HepG2 (cell line): Measurements from ENCODE around the gene NISCH. TPM values are rescaled to one million over a fixed set of nuclear protein-coding genes. Genes with fewer than 3 reads are reported as not detected.

Source experiments
- AFF4 ChIP-seq: sonication (generic); formaldehyde crosslinking; IDR thresholded peaks from 2 replicates; pipeline ENCODE4 v1.4.0; 2020; ENCODE audit warnings: missing genetic modification reagents
- NFRKB ChIP-seq: fragments of 450-650 bp; IDR thresholded peaks from 2 replicates; pipeline ENCODE4 v1.6.1; 2017
- PBX2 ChIP-seq: IDR thresholded peaks from 2 replicates; pipeline ENCODE4 v1.6.1; 2016; ENCODE audit warnings: control low read depth
- STAT5B ChIP-seq: sonication (generic); formaldehyde crosslinking; IDR thresholded peaks from 2 replicates; pipeline ENCODE4 v1.4.0; 2020; ENCODE audit warnings: missing genetic modification reagents
- XBP1 ChIP-seq: sonication (generic); formaldehyde crosslinking; IDR thresholded peaks from 2 replicates; pipeline ENCODE4 v1.5.0; 2020; ENCODE audit warnings: missing genetic modification reagents
- ZBTB1 ChIP-seq: sonication (generic); formaldehyde crosslinking; IDR thresholded peaks from 2 replicates; pipeline ENCODE4 v1.4.0; 2020; ENCODE audit warnings: missing genetic modification reagents, borderline replicate concordance
- ZFY ChIP-seq: sonication (generic); formaldehyde crosslinking; IDR thresholded peaks from 2 replicates; pipeline ENCODE4 v1.4.0; 2020; ENCODE audit warnings: missing genetic modification reagents
- ZNF331 ChIP-seq: sonication (generic); formaldehyde crosslinking; IDR thresholded peaks from 2 replicates; pipeline ENCODE4 v1.4.0; 2020; ENCODE audit warnings: missing genetic modification reagents
- ZNF431 ChIP-seq: sonication (generic); formaldehyde crosslinking; IDR thresholded peaks from 2 replicates; pipeline ENCODE4 v1.9.0; 2022; ENCODE audit warnings: missing genetic modification reagents, low read depth, mild to moderate bottlenecking, borderline replicate concordance
- ZNF720 ChIP-seq: sonication (generic); formaldehyde crosslinking; IDR thresholded peaks from 2 replicates; pipeline ENCODE4 v1.4.0; 2020; ENCODE audit warnings: missing genetic modification reagents
- ZNF737 ChIP-seq: sonication (generic); formaldehyde crosslinking; IDR thresholded peaks from 2 replicates; pipeline ENCODE4 v1.5.0; 2020; ENCODE audit warnings: missing genetic modification reagents, mild to moderate bottlenecking, borderline replicate concordance
- ZSCAN30 ChIP-seq: sonication (generic); formaldehyde crosslinking; IDR thresholded peaks from 2 replicates; pipeline ENCODE4 v1.5.0; 2020; ENCODE audit warnings: mild to moderate bottlenecking, missing genetic modification reagents
- polyA plus RNA-seq, 8 experiments: library from polyadenylated mRNA; depleted of rRNA in 3 of 8; stranded (reverse) in 7 of 8; unstranded in 1 of 8; fragments of >200 nt; fragmentation: Illumina TruSeq in 4 of 8; extraction: Trizol in 4 of 8; gene quantifications; 2 replicates each; pipeline versions ENCODE4 v1.2.1 to v1.2.3, GENCODE V29; 2011 to 2016; ENCODE audit warnings: low read depth in 4 of 8, missing spikeins in 1 of 8, mixed read lengths in 1 of 8; ENCODE audit not compliant: insufficient read depth in 1 of 8
- total RNA-seq, 5 experiments: library from RNA; depleted of rRNA; stranded (reverse); fragments of >200 nt; fragmentation: Illumina TruSeq; extraction: Trizol; gene quantifications; 2 replicates each; pipeline ENCODE4 v1.2.3, GENCODE V29; 2016; ENCODE audit warnings: low read depth in 1 of 5
- TF ChIP-seq, protein P1 (sequence below): IDR thresholded peaks from 2 replicates; pipeline ENCODE4 v1.6.1; 2016; ENCODE audit warnings: low read depth, control low read depth
- TF ChIP-seq, protein P2 (sequence below): sonication (generic); formaldehyde crosslinking; IDR thresholded peaks from 2 replicates; pipeline ENCODE4 v1.4.0; 2020; ENCODE audit warnings: missing genetic modification reagents, borderline replicate concordance
- TF ChIP-seq, protein P3 (sequence below): sonication (generic); formaldehyde crosslinking; IDR thresholded peaks from 2 replicates; pipeline ENCODE4 v1.8.0; 2022; ENCODE audit warnings: missing genetic modification reagents, mild to moderate bottlenecking, borderline replicate concordance

Gene NISCH
- total and polyA plus RNA-seq, 2 of the 13 experiments (the other 11 are each of a cell fraction or from before 2014, with no cell fraction given): 27.0 to 47.6 TPM

- TF ChIP-seq, protein P1, sequence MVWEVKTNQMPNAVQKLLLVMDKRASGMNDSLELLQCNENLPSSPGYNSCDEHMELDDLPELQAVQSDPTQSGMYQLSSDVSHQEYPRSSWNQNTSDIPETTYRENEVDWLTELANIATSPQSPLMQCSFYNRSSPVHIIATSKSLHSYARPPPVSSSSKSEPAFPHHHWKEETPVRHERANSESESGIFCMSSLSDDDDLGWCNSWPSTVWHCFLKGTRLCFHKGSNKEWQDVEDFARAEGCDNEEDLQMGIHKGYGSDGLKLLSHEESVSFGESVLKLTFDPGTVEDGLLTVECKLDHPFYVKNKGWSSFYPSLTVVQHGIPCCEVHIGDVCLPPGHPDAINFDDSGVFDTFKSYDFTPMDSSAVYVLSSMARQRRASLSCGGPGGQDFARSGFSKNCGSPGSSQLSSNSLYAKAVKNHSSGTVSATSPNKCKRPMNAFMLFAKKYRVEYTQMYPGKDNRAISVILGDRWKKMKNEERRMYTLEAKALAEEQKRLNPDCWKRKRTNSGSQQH (CRISPR knock-in tag): peak; percentile 81; the same call in 1 of the 2 replicates
- TF ChIP-seq, protein P2, sequence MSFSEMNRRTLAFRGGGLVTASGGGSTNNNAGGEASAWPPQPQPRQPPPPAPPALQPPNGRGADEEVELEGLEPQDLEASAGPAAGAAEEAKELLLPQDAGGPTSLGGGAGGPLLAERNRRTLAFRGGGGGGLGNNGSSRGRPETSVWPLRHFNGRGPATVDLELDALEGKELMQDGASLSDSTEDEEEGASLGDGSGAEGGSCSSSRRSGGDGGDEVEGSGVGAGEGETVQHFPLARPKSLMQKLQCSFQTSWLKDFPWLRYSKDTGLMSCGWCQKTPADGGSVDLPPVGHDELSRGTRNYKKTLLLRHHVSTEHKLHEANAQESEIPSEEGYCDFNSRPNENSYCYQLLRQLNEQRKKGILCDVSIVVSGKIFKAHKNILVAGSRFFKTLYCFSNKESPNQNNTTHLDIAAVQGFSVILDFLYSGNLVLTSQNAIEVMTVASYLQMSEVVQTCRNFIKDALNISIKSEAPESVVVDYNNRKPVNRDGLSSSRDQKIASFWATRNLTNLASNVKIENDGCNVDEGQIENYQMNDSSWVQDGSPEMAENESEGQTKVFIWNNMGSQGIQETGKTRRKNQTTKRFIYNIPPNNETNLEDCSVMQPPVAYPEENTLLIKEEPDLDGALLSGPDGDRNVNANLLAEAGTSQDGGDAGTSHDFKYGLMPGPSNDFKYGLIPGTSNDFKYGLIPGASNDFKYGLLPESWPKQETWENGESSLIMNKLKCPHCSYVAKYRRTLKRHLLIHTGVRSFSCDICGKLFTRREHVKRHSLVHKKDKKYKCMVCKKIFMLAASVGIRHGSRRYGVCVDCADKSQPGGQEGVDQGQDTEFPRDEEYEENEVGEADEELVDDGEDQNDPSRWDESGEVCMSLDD (CRISPR knock-in tag): no peak; the same call in 1 of the 2 replicates
- TF ChIP-seq ZNF431 (no peak), ZNF331 (CRISPR knock-in tag) (no peak), NFRKB (no peak), ZNF737 (no peak), PBX2 (CRISPR knock-in tag) (no peak), ZNF720 (CRISPR knock-in tag) (no peak), STAT5B (CRISPR knock-in tag) (no peak), ZSCAN30 (CRISPR knock-in tag) (no peak), XBP1 (CRISPR knock-in tag) (no peak), ZBTB1 (CRISPR knock-in tag) (no peak), AFF4 (no peak), ZFY (CRISPR knock-in tag) (peak; percentile 45; the same call in 1 of the 2 replicates)
- TF ChIP-seq, protein P3, sequence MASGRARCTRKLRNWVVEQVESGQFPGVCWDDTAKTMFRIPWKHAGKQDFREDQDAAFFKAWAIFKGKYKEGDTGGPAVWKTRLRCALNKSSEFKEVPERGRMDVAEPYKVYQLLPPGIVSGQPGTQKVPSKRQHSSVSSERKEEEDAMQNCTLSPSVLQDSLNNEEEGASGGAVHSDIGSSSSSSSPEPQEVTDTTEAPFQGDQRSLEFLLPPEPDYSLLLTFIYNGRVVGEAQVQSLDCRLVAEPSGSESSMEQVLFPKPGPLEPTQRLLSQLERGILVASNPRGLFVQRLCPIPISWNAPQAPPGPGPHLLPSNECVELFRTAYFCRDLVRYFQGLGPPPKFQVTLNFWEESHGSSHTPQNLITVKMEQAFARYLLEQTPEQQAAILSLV (CRISPR knock-in tag): no peak
Observed at GRCh38 chr3:52446631-52447511, 8.5 kb upstream of the NISCH start (continued).
